Urothelium cell line (cell line): ENCODE data around the gene EFCAB12.

Source experiments
- DNase-seq: peaks from one replicate; pipeline ENCODE4 v3.0.0; 2011; ENCODE audit warnings: low spot score, mixed read lengths
- FAIRE-seq: peaks from 2 replicates; lab custom pipeline; 2011; peaks lifted over from hg19 to GRCh38; lab: Jason Lieb, UNC

Gene EFCAB12

GRCh38 chr3:129428376-129429079 lies at the start of gene EFCAB12:
TSS of gene EFCAB12 (minus strand) at chr3:129428636. CDS start at chr3:129428488, 148 bp downstream.
- DNase-seq (no peak), FAIRE-seq (no peak)

- no peak for DNase-seq
- no peak for FAIRE-seq
These were observed 48.1 kb upstream of the EFCAB12 start for GRCh38 chr3:129476586-129476985.

- FAIRE-seq: no peak
- no peak for DNase-seq
These were observed 47.4 kb upstream of the EFCAB12 start for GRCh38 chr3:129475863-129476262.

GRCh38 chr3:129474984-129475804 lies 46.8 kb upstream of the EFCAB12 start:
- no peak for FAIRE-seq
- DNase-seq: no peak

GRCh38 chr3:129473769-129474152 lies 45.3 kb upstream of the EFCAB12 start:
- no peak for FAIRE-seq
- DNase-seq: no peak

GRCh38 chr3:129473067-129473768 lies 44.8 kb upstream of the EFCAB12 start:
- DNase-seq: no peak
- FAIRE-seq: no peak

- no peak for FAIRE-seq
- no peak for DNase-seq
These were observed 42.4 kb upstream of the EFCAB12 start for GRCh38 chr3:129470861-129471260.

GRCh38 chr3:129469026-129469425 lies 40.6 kb upstream of the EFCAB12 start:
- FAIRE-seq: no peak
- DNase-seq: no peak

GRCh38 chr3:129467932-129468331 lies 39.5 kb upstream of the EFCAB12 start:
- DNase-seq (no peak), FAIRE-seq (no peak)

GRCh38 chr3:129463716-129464115 lies 35.3 kb upstream of the EFCAB12 start:
- FAIRE-seq: no peak
- DNase-seq: no peak

- FAIRE-seq: no peak
- DNase-seq: no peak
These were observed 34.7 kb upstream of the EFCAB12 start for GRCh38 chr3:129463094-129463493.

GRCh38 chr3:129462361-129462968 lies 34.0 kb upstream of the EFCAB12 start:
- FAIRE-seq (no peak), DNase-seq (no peak)

GRCh38 chr3:129461461-129462146 lies 33.2 kb upstream of the EFCAB12 start:
- no peak for DNase-seq
- FAIRE-seq: no peak

GRCh38 chr3:129461022-129461421 lies 32.6 kb upstream of the EFCAB12 start:
- peak; percentile 16 for DNase-seq

GRCh38 chr3:129460572-129460971 lies 32.1 kb upstream of the EFCAB12 start:
- DNase-seq (no peak), FAIRE-seq (no peak)

More at GRCh38 chr3:129461022-129461421, 32.6 kb upstream of the EFCAB12 start:
- FAIRE-seq: no peak

- no peak for FAIRE-seq
- DNase-seq: no peak
These were observed 31.7 kb upstream of the EFCAB12 start for GRCh38 chr3:129460155-129460554.

- DNase-seq (no peak), FAIRE-seq (no peak)
These were observed 25.3 kb upstream of the EFCAB12 start for GRCh38 chr3:129453732-129454131.

- FAIRE-seq (no peak), DNase-seq (no peak)
These were observed 21.1 kb upstream of the EFCAB12 start for GRCh38 chr3:129449279-129450115.

- DNase-seq (no peak), FAIRE-seq (no peak)
These were observed 19.9 kb upstream of the EFCAB12 start for GRCh38 chr3:129448186-129448895.
